ENCODE measurements around the gene IFT52. TPM values are rescaled to one million over a fixed set of nuclear protein-coding genes. Genes with fewer than 3 reads are reported as not detected.
A peak's percentile ranks its signal among the peaks of the same experiment; 100 is the strongest.

The IFT52 gene
- total RNA-seq, 4 donors from 2014 or later = 6.9 to 18.5 (median 13.0) TPM

GRCh38 chr20:43681468-43681942 is 90.8 kb downstream of the IFT52 start:
- DNase-seq = no peak
- TF ChIP-seq CTCF (IDR thresholded peaks at IDR 0.05) (no peak), POLR2A (IDR thresholded peaks at IDR 0.05) (no peak)
- Histone ChIP-seq H3K4me3 (no peak overlapping the region), H3K36me3 (no peaks in the 10 kb centered on the region), H3K27ac (peak overlapping the region in 1 of 4 donors; percentile 8), H3K9me3 (no peaks in the 10 kb centered on the region), H3K4me1 (no peaks in the 10 kb centered on the region), H3K27me3 (no peaks in the 10 kb centered on the region)
- 82 to 85% methylated on average over 3 to 6 of the region's 8 CpGs for WGBS, 2 donors
- intact Hi-C loops (cut with DNase I) = no loop called here

DNA sequence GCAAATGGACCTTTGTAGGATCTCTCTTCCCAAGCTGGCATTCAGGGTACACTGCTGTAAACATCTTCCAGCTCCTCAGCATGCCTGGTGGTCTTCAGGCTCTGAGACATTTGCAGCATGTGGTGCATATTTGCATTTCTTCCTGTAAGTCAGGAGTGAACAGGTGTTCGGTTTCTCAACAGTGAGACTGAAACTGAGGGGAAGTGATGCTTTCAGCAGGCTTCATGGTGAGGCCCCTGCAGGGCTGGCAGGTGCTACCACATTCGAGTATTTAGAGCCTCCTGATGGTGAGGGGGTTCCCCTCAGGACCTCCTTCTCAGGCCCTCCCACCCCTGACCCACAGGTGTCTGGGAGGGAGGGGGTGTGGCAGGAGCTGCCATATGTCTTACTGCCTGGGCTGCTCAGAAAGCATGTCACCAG is 91.3 kb downstream of the IFT52 start:
- no peak for TF ChIP-seq POLR2A (IDR thresholded peaks at IDR 0.05)
- TF ChIP-seq CTCF (IDR thresholded peaks at IDR 0.05) = no peak
- H3K27me3 ChIP-seq = no peaks in the 10 kb centered on the region
- H3K4me3 ChIP-seq = no peak overlapping the region
- H3K9me3 ChIP-seq = no peaks in the 10 kb centered on the region
- H3K4me1 ChIP-seq = no peaks in the 10 kb centered on the region
- intact Hi-C loops (cut with DNase I) = no loop called here
- peak overlapping the region in 1 of 4 donors; percentile 28 for H3K27ac ChIP-seq
- WGBS, 2 donors = 50 to 75% methylated on average over 1 to 2 of the region's 2 CpGs
- no peaks in the 10 kb centered on the region for H3K36me3 ChIP-seq
- peak; percentile 39 for DNase-seq

- no peak for TF ChIP-seq POLR2A (IDR thresholded peaks at IDR 0.05)
- TF ChIP-seq CTCF (IDR thresholded peaks at IDR 0.05) = no peak
- intact Hi-C loops (cut with DNase I) = no loop called here
- no peaks in the 10 kb centered on the region for H3K4me1 ChIP-seq
- no peak for DNase-seq
- no peaks in the 10 kb centered on the region for H3K9me3 ChIP-seq
- peak overlapping the region in 1 of 4 donors; percentile 28 for H3K27ac ChIP-seq
- 67 to 98% methylated on average over 1 to 8 of the region's 9 CpGs for WGBS, 2 donors
- H3K27me3 ChIP-seq = no peaks in the 10 kb centered on the region
- H3K36me3 ChIP-seq = no peaks in the 10 kb centered on the region
- H3K4me3 ChIP-seq = no peak overlapping the region
These were observed 91.7 kb downstream of the IFT52 start for GRCh38 chr20:43682446-43682845.

DNA sequence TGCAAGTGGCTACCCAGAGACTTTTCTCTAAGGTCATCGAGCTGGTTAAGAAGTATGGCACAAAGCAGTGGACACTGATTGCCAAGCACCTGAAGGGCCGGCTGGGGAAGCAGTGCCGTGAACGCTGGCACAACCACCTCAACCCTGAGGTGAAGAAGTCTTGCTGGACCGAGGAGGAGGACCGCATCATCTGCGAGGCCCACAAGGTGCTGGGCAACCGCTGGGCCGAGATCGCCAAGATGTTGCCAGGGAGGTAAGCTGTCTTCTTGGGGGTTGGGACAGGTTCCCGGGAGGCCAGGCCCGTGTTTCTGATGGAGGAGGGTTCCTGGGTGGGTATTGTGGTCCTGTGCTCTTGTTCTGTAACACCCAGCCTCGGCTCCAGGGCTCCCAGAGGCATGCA is 96.1 kb downstream of the IFT52 start:
- no peaks in the 10 kb centered on the region for H3K27me3 ChIP-seq
- H3K4me3 ChIP-seq = no peak overlapping the region
- H3K27ac ChIP-seq = no peak overlapping the region
- TF ChIP-seq POLR2A (IDR thresholded peaks at IDR 0.05) (no peak), CTCF (IDR thresholded peaks at IDR 0.05) (no peak)
- H3K36me3 ChIP-seq = no peaks in the 10 kb centered on the region
- WGBS, 2 donors = 97% methylated on average over 5 of the region's 13 CpGs; no CpG with 5 or more reads in 1 of the 2 donors
- H3K4me1 ChIP-seq = no peaks in the 10 kb centered on the region
- intact Hi-C loops (cut with DNase I) = no loop called here
- no peaks in the 10 kb centered on the region for H3K9me3 ChIP-seq
- no peak for DNase-seq

DNA sequence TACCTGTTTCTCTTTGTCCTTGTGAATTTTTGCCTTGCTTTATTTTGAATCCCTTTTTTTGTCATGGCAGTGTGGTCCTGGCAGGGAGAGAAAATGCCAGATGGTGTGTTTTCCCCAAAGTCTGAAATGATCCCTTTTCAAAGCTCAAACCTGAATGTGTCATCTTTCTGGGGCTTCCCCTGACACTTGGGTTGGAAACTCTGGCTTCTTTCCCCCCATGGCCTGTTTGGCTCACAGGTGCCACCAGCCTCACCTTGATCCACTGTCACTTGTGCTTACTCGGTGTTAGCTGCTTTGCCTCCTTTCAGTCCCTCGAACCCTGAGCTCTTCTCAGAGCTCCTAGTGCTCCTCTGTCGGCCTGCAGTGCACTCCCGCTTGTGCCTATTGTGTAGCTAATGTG is 98.4 kb downstream of the IFT52 start:
- no peak overlapping the region for H3K27ac ChIP-seq
- no peak for DNase-seq
- intact Hi-C loops (cut with DNase I) = no loop called here
- 85 to 90% methylated on average over 4 of the region's 4 CpGs for WGBS, 2 donors
- no peaks in the 10 kb centered on the region for H3K9me3 ChIP-seq
- H3K4me3 ChIP-seq = no peak overlapping the region
- no peaks in the 10 kb centered on the region for H3K36me3 ChIP-seq
- no peaks in the 10 kb centered on the region for H3K4me1 ChIP-seq
- TF ChIP-seq CTCF (IDR thresholded peaks at IDR 0.05) (no peak), POLR2A (IDR thresholded peaks at IDR 0.05) (no peak)
- H3K27me3 ChIP-seq = no peaks in the 10 kb centered on the region

Data from esophagus squamous epithelium (tissue), 5 donors.